HAP-1 (cell line): ENCODE results near the gene PUM1.

Experiments used
- DNase-seq, 2 experiments: peaks; one replicate each; pipeline ENCODE4 v3.0.0-alpha.2; 2016 to 2020; ENCODE audit warnings: low spot score in 2 of 2
- H3K27me3 ChIP-seq: fragments of 250-450 bp; sonication (Bioruptor Pico); 2 replicates; pipeline ENCODE4 v1.5.1; 2020; ENCODE audit warnings: low read depth, mild to moderate bottlenecking, moderate library complexity
- H3K36me3 ChIP-seq: fragments of 250-450 bp; sonication (Bioruptor Pico); replicated peaks from 2 replicates; pipeline ENCODE4 v1.5.1; 2020; ENCODE audit warnings: mild to moderate bottlenecking
- H3K4me1 ChIP-seq: fragments of 250-450 bp; sonication (Bioruptor Pico); 2 replicates; pipeline ENCODE4 v1.5.1; 2020; ENCODE audit warnings: mild to moderate bottlenecking
- H3K4me3 ChIP-seq: fragments of 250-450 bp; sonication (Bioruptor Pico); 2 replicates; pipeline ENCODE4 v1.5.1; 2020; ENCODE audit warnings: mild to moderate bottlenecking, moderate library complexity
- H3K9me3 ChIP-seq: fragments of 250-450 bp; sonication (Bioruptor Pico); 2 replicates; pipeline ENCODE4 v1.5.1; 2020; ENCODE audit warnings: mild to moderate bottlenecking, moderate library complexity
- in situ Hi-C: fragments of 300-500 bp; cut with MboI; formaldehyde crosslinking; loops from 3 replicates; pipeline ENCODE4 v1.14.3; 2020; ENCODE audit warnings: low sequenced_read_pairs, inconsistent platforms, mixed read lengths

The PUM1 gene, protein sequence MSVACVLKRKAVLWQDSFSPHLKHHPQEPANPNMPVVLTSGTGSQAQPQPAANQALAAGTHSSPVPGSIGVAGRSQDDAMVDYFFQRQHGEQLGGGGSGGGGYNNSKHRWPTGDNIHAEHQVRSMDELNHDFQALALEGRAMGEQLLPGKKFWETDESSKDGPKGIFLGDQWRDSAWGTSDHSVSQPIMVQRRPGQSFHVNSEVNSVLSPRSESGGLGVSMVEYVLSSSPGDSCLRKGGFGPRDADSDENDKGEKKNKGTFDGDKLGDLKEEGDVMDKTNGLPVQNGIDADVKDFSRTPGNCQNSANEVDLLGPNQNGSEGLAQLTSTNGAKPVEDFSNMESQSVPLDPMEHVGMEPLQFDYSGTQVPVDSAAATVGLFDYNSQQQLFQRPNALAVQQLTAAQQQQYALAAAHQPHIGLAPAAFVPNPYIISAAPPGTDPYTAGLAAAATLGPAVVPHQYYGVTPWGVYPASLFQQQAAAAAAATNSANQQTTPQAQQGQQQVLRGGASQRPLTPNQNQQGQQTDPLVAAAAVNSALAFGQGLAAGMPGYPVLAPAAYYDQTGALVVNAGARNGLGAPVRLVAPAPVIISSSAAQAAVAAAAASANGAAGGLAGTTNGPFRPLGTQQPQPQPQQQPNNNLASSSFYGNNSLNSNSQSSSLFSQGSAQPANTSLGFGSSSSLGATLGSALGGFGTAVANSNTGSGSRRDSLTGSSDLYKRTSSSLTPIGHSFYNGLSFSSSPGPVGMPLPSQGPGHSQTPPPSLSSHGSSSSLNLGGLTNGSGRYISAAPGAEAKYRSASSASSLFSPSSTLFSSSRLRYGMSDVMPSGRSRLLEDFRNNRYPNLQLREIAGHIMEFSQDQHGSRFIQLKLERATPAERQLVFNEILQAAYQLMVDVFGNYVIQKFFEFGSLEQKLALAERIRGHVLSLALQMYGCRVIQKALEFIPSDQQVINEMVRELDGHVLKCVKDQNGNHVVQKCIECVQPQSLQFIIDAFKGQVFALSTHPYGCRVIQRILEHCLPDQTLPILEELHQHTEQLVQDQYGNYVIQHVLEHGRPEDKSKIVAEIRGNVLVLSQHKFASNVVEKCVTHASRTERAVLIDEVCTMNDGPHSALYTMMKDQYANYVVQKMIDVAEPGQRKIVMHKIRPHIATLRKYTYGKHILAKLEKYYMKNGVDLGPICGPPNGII

DNA sequence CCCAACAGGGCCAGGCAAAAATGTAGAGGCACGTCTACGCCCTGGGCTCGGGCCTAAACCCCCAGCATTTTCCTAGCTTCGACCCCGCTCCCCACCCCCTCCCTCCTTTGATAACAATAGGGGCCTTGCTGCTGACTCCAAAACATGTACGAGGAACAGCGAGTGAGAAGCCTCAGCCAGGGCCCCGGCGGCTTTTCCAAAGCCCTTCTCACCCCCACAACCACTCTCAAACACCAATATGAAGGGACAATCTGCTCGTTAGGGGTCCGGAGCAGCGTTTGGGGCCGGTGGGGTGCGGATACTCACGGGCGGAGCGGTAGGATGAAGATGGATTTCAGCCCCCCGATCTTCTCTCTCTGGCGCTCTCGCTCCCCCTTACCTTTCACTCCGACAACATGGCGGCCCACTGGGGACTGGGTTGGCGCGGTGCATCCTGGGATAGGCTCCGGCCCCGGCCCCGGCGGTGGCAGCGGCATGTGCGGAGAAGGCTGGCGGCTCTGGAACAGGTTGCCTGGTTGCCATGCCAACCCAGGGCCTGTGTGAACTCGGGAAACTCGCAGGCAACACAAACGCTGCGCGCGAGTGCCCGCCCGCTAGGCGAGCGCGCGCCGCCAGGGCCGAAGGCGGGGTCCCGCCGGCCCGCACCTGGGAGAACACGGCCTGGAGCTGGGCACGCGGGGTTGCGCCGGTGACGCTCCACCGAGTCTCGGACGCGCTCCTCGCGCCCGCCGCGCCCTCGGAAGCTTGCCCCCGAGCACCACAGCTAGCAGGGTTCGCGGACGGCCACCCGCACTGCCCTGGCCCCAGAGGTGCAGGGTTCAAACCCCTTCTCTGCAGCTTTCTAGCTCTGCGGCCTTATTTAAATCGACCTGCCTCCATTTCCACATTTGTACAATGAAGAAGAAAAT, at the start of gene PUM1:
PUM1 (minus strand) TSS at position 408 of the 908 bp plus-strand sequence. CDS start 6,151 bp downstream, outside the sequence.
- Histone ChIP-seq H3K9me3 (no peaks in the 10 kb centered on the region), H3K36me3 (peaks cover 10% of the 10 kb centered on the region), H3K4me1 (peaks cover 17% of the 10 kb centered on the region), H3K27me3 (no peaks in the 10 kb centered on the region), H3K4me3 (peak within 1 kb of the TSS; percentile 77)
- in situ Hi-C loops = no loop called here
- peak; percentile 98 to 100 for DNase-seq

DNA sequence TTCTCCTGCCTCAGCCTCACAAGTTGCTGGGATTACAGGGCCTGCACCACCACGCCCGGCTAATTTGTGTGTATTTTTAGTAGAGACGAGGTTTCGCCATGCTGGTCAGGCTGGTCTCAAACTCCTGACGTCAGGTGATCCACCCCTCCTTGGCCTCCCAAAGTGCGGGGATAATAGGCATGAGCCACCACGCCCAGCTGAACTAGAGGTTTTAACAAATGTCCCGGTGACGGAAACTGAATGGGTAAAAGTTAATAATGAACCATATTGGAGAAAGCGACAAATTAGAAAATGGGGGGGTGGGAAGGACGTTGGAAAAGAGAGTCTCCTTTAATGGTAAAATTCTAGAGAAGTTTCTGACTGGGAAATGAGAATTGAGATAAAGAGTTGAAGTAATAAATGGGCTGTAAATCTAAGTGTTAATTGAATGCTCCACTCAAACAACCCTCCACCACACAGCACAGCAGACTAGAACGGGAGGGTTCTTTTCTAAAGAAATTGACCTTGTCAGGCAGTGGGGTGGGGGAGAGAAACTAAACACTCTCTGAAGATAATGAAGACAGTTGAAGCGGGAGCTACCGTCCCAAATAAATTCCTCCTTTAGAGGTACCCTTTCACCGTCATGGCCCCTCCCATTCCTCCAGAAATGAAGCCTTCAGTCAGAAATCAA, 46.9 kb upstream of the PUM1 start:
- no peaks in the 10 kb centered on the region for H3K36me3 ChIP-seq
- peaks cover 18% of the 10 kb centered on the region for H3K4me1 ChIP-seq
- no peak overlapping the region for H3K4me3 ChIP-seq
- DNase-seq = peak; percentile 33 to 57
- no peaks in the 10 kb centered on the region for H3K27me3 ChIP-seq
- in situ Hi-C loops = no loop called here
- H3K9me3 ChIP-seq = no peaks in the 10 kb centered on the region

DNA sequence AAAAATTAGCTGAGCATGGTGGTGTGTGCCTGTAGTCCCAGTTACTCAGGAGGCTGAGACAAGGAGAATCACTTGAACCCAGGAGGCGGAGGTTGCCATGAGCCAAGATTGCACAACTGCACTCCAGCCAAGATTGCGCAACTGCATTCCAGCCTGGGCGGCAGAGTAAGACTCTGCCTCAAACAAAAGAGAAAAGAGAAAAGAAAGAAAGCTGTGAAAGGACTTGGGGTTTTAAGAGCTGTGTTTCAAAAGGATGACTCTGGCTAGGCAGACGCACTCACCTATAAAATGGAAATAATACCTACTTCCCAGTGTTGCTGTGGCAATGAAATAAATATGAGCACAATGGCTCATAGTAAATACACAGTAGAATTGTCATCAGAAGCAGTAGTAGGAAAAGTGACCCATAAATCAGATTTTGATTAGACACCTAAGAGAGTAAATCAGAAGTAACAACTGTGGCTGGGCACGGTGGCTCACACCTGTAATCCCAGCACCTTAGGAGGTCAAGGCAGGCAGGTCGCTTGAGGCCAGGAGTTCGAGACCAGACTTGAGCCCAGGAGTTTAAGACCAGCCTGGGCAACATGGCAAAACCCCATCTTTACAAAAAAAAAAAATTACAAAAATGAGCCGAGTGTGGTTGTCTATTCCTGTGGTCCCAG, 45.9 kb upstream of the PUM1 start:
- Histone ChIP-seq H3K4me1 (peaks cover 18% of the 10 kb centered on the region), H3K36me3 (no peaks in the 10 kb centered on the region), H3K9me3 (no peaks in the 10 kb centered on the region), H3K4me3 (no peak overlapping the region), H3K27me3 (no peaks in the 10 kb centered on the region)
- DNase-seq = peak; percentile 93 to 99
- in situ Hi-C loops = no loop called here

DNA sequence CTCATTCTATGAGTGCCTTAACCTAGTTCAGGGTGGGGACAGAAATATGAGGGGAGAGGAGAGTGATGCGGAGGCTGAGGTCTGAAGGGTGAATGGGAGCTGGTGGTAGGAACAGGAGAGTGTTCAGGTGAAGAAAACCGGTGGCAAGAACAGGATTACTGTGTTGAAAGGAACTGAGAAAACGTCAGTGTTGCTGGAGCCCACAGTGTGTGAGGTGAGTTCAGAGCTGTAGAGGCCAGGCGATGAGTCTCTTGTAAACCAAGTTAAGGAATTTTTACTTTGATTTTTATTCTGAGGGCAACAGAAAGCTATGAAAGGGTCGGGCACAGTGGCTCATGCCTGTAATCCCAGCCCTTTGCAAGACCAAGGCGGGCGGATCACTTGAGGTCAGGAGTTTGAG, 45.3 kb upstream of the PUM1 start:
- in situ Hi-C loops = no loop called here
- H3K27me3 ChIP-seq = no peaks in the 10 kb centered on the region
- H3K9me3 ChIP-seq = no peaks in the 10 kb centered on the region
- H3K36me3 ChIP-seq = no peaks in the 10 kb centered on the region
- H3K4me3 ChIP-seq = no peak overlapping the region
- DNase-seq = no peak
- peaks cover 18% of the 10 kb centered on the region for H3K4me1 ChIP-seq

DNA sequence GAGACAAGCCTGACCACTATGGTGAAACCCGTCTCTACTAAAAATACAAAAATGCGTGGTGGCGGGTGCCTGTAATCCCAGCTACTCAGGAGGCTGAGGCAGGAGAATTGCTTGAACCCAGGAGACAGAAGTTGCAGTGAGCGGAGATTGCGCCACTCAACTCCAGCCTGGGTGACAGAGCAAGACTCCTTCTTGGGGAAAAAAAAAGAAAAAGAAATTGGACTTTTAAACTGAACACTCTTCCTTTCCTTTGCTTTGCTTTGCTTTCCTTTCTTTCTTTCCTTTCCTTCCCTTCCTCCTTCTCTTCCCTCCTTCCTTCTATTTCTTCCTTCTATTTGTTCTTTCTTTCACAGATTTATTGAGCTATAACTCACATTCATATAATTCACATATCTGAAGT, 43.3 kb upstream of the PUM1 start:
- Histone ChIP-seq H3K4me1 (peaks cover 18% of the 10 kb centered on the region), H3K27me3 (no peaks in the 10 kb centered on the region), H3K4me3 (no peak overlapping the region), H3K36me3 (no peaks in the 10 kb centered on the region), H3K9me3 (no peaks in the 10 kb centered on the region)
- no peak for DNase-seq
- in situ Hi-C loops = no loop called here

DNA sequence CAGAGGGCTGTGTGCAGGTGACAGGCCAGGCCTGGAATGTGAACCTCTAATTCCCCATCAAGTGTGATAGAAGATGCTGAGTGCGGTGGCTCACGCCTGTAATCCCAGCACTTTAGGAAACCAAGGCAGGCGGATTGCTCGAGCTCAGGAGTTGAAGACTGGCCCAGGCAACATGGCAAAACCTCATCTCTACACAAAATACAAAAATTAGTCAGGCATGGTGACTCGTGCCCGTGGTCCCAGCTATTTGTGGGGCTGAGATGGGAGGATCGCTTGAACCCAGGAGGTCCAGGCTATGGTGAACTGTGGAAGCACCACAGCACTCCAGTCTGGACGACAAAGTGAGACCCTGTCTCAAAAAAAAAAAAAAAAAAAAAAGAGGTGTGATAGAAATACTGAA, 40.1 kb upstream of the PUM1 start:
- Histone ChIP-seq H3K36me3 (no peaks in the 10 kb centered on the region), H3K4me1 (peaks cover 5% of the 10 kb centered on the region), H3K4me3 (no peak overlapping the region), H3K9me3 (no peaks in the 10 kb centered on the region), H3K27me3 (no peaks in the 10 kb centered on the region)
- DNase-seq = no peak
- in situ Hi-C loops = no loop called here

DNA sequence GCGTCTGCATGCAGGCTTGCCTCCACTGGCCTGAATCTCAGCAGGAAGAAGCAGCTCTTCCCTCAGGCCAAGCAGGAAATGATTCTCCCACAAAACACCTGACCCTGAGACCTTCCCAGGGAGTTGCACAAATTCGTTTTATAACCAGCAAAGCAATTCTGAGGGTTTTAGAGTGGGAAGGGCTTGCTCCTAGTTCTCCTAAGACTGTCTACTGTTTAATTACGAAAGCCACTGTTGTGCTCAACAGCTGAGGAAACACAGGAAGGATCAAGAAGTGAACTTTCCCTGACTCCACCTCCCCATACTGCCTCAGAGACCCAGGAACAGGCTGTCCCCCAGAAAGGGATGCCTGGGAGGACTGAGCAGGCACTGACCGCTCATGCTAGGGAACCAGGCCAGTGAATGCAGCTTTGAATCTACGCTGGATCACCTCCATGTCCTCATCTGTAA, 37.0 kb upstream of the PUM1 start:
- H3K9me3 ChIP-seq = no peaks in the 10 kb centered on the region
- H3K27me3 ChIP-seq = no peaks in the 10 kb centered on the region
- in situ Hi-C loops = no loop called here
- no peaks in the 10 kb centered on the region for H3K36me3 ChIP-seq
- H3K4me3 ChIP-seq = no peak overlapping the region
- peaks cover 3% of the 10 kb centered on the region; the same call in 1 of the 2 replicates for H3K4me1 ChIP-seq
- no peak for DNase-seq

DNA sequence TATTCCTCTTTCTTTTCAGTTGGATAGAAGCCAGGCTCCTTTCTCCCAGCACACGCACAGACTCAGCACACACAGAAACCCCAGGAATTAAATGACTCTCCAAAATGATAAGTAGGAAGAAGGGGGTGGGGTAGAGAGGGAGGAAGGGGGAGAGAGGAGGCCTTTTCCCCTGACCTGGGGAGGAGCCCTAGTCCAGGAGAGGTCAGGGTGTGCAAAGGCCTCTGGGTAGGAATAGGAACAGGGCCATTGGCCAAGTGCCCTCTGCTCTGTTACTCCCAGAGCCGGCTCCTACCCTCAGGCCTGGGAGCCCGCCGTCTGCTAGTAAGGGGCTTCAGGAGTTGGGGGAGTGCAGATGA, 35.6 kb upstream of the PUM1 start:
- H3K9me3 ChIP-seq = no peaks in the 10 kb centered on the region
- in situ Hi-C loops = no loop called here
- H3K4me1 ChIP-seq = peaks cover 3% of the 10 kb centered on the region; the same call in 1 of the 2 replicates
- no peak overlapping the region for H3K4me3 ChIP-seq
- H3K36me3 ChIP-seq = no peaks in the 10 kb centered on the region
- no peaks in the 10 kb centered on the region for H3K27me3 ChIP-seq
- no peak for DNase-seq

DNA sequence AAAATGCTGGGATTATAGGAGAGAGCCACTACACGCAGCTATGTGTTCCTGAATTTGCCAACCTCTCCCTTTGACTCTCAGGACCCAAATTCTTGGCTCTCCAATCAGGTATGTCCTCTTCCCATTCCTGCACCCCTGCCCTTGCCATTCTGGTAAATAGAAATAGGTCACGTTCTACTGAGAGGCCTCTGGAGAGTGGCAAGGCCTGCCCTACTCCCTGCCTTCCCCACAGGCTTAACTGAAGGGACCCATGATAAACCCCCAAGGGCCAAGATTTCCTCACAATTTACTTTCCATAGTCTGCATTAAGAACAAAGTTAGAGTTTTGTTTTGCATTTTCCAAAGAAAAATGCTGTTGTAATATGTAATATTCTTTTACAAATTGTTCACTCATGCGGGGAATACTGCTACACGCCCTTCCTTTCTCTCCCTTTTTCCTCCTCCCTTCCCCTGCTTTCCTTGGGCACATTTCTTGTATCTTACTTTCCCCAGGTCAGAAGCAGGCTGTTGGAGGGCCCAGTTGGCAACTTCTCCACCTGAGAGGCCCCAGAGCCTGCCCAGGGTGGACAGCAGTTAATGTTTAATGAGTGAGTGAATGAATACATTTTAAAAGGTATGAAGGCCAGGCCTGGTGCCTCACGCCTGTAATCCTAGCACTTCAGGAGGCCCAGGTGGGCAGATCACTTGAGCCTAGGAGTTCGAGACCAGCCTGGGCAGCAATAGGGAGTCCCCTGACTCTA, 33.9 kb upstream of the PUM1 start:
- no peak for DNase-seq
- H3K9me3 ChIP-seq = no peaks in the 10 kb centered on the region
- H3K4me1 ChIP-seq = peaks cover 3% of the 10 kb centered on the region; the same call in 1 of the 2 replicates
- H3K4me3 ChIP-seq = no peak overlapping the region
- no peaks in the 10 kb centered on the region for H3K36me3 ChIP-seq
- no peaks in the 10 kb centered on the region for H3K27me3 ChIP-seq
- in situ Hi-C loops = no loop called here

DNA sequence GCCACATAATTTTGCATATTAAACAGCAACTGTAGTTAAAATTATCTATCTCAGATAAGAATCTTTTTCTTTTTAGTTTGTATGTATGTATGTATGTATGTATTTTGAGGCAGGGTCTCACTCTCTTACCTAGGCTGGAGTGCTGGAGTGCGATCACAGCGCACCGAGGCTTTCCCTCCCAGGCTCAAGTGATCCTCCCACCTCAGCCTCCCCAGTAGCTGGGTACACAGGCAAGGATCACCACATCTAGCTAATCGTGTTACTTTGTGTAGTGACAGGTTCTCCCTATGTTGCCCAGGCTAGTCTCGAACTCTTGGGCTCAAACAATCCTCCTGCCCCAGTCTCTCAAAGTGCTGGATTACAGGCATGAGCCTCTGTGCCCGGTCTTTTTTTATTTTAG, 30.5 kb upstream of the PUM1 start:
- in situ Hi-C loops = no loop called here
- Histone ChIP-seq H3K4me1 (peaks cover 3% of the 10 kb centered on the region; the same call in 1 of the 2 replicates), H3K4me3 (no peak overlapping the region), H3K27me3 (no peaks in the 10 kb centered on the region), H3K9me3 (no peaks in the 10 kb centered on the region), H3K36me3 (no peaks in the 10 kb centered on the region)
- no peak for DNase-seq

DNA sequence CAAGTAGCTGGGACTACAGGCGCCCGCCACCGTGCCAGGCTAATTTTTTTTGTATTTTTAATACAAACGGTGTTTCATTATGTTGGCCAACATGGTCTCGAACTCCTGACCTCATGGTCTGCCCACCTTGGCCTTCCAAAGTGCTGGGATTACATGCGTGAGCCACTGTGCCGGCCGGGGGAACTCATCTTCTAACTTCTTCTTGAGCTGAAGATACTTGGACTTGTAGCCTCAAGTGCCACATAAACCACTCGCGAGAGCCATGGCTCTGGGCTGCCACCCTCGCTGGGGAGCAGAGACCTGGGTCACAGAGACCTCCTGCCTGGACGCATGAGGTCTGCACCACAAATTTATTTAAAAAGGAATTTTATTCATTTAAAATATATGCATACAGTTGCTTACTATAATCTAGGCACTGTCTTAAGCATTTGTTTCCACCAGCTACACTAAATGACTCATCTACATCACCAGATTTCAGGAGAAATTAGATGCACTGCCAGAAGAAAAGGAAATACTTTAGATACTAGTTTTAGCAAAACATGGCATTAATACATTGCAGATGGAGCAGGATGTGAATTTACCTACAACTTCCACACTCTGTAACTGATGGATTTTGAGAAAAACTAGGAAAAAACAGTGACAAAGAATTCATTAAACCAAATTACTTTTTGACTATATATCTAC, 29.9 kb upstream of the PUM1 start:
- Histone ChIP-seq H3K36me3 (no peaks in the 10 kb centered on the region), H3K4me1 (no peaks in the 10 kb centered on the region), H3K9me3 (no peaks in the 10 kb centered on the region), H3K4me3 (no peak overlapping the region), H3K27me3 (no peaks in the 10 kb centered on the region)
- in situ Hi-C loops = no loop called here
- DNase-seq = no peak
